ENCODE data around the gene EXOSC9. TPM values are rescaled to one million over a fixed set of nuclear protein-coding genes. Genes with fewer than 3 reads are reported as not detected.

Gene EXOSC9
- total and polyA plus RNA-seq, 2 of the 8 experiments (the other 6 are each of a cell fraction or from before 2014, with no cell fraction given), result 33.2 to 54.9 TPM

GRCh38 chr4:121817006-121817405, 15.9 kb downstream of the EXOSC9 start:
- CTCF ChIA-PET (ENCODE audit: partially characterized antibody), result interaction anchor here (1.2 kb wide), 1 partner anchor 120 kb away, joined by 3 read pairs; the partner anchor contains the start of gene ANXA5
- no peak for FAIRE-seq
- peaks cover 34 to 98% (median 60%) of the 10 kb centered on the region in 4 experiments for H3K36me3 ChIP-seq (ENCODE audit: control insufficient read depth in 2 of 4, insufficient read depth in 4 of 4, low read length in 3 of 4)

More at GRCh38 chr4:121817006-121817405, 15.9 kb downstream of the EXOSC9 start:
- Histone ChIP-seq H2BK120ac (replicated peaks; ENCODE audit: low read depth, low read length) (no peak overlapping the region), H2BK5ac (ENCODE audit: low read depth, low read length) (no peak overlapping the region), H4K8ac (ENCODE audit: extremely low read depth, insufficient read depth, low read length) (no peak overlapping the region), H4K20me1 (replicated peaks in 1 of 2; ENCODE audit: control insufficient read depth in 1 of 2, insufficient read depth in 2 of 2, low read length in 2 of 2) (no peaks in the 10 kb centered on the region), H3K4me3 (ENCODE audit: extremely low read depth in 1 of 4, insufficient read depth in 2 of 4, low read depth in 3 of 4, low read length in 4 of 4) (no peak overlapping the region), H3K4me2 (ENCODE audit: insufficient read depth in 1 of 2, low read depth in 2 of 2, low read length in 2 of 2) (no peak overlapping the region), H2BK12ac (ENCODE audit: low read depth, low read length) (no peak overlapping the region), H4K91ac (replicated peaks; ENCODE audit: insufficient read length, low read length) (no peak overlapping the region), H2AK5ac (ENCODE audit: low read depth, low read length) (no peak overlapping the region), H2AFZ (ENCODE audit: low read length) (no peak overlapping the region), H3K18ac (ENCODE audit: extremely low read depth, low read length) (no peak overlapping the region), H3K14ac (ENCODE audit: insufficient read length) (no peak overlapping the region), H3K9me3 (ENCODE audit: insufficient read depth in 2 of 2, low read depth in 1 of 2, low read length in 1 of 2) (no peaks in the 10 kb centered on the region), H3K79me2 (ENCODE audit: control insufficient read depth in 1 of 2, insufficient read depth in 2 of 2, low read length in 2 of 2) (peaks cover 0 to 13% of the 10 kb centered on the region in 2 experiments; a peak in 3 of 4 replicates), H3K23me2 (ENCODE audit: low read depth, low read length) (no peaks in the 10 kb centered on the region), H3K9ac (replicated peaks in 1 of 4; ENCODE audit: extremely low read depth in 1 of 4, low read depth in 3 of 4, low read length in 3 of 4) (no peak overlapping the region), H3K27ac (ENCODE audit: low read depth, low read length) (no peak overlapping the region), H3K4me1 (replicated peaks in 1 of 4; ENCODE audit: control insufficient read depth in 3 of 4, insufficient read depth in 4 of 4, low read length in 3 of 4) (no peaks in the 10 kb centered on the region), H3K4ac (replicated peaks; ENCODE audit: insufficient read length, low read depth, low read length) (no peak overlapping the region), H2BK20ac (ENCODE audit: low read length) (no peak overlapping the region), H4K5ac (ENCODE audit: insufficient read length, low read depth, low read length) (no peak overlapping the region), H3K56ac (replicated peaks; ENCODE audit: insufficient read length, low read depth, low read length) (no peak overlapping the region), H3K23ac (ENCODE audit: insufficient read length) (no peak overlapping the region), H3K27me3 (replicated peaks in 1 of 4; ENCODE audit: control insufficient read depth in 3 of 4, extremely low read depth in 1 of 4, insufficient read depth in 3 of 4, low read length in 3 of 4) (no peaks in the 10 kb centered on the region), H3K79me1 (ENCODE audit: low read depth, low read length) (no peaks in the 10 kb centered on the region), H2BK15ac (ENCODE audit: low read length) (no peak overlapping the region)
- POLR2A ChIA-PET (ENCODE audit: partially characterized antibody), result interaction anchor here (12.6 kb wide), 1 partner anchor 15 kb away, joined by 246 read pairs; the partner anchor contains the start of gene EXOSC9
- TF ChIP-seq NRF1 (IDR thresholded peaks at IDR 0.05; ENCODE audit: low read depth, low read length), result no peak; the same call in 1 of the 2 replicates
- TF ChIP-seq RXRA (IDR thresholded peaks at IDR 0.05; ENCODE audit: insufficient read depth, low read depth, low read length), result no peak
- no peak for TF ChIP-seq SRF (IDR thresholded peaks at IDR 0.05; ENCODE audit: low read depth, low read length)
- DNase-seq (ENCODE audit: low read depth in 1 of 2, low spot score in 2 of 2), result no peak
- 96% methylated on average over 3 of the region's 3 CpGs; no CpG with 5 or more reads in 1 of the 2 experiments for WGBS, 2 experiments (ENCODE audit: extremely low coverage in 1 of 2, insufficient coverage in 1 of 2, insufficient read length in 1 of 2, insufficient replicate concordance in 2 of 2, low coverage in 1 of 2, low lambda C conversion rate in 2 of 2, missing lambda C conversion rate in 1 of 2)

All from H1 (cell line).